ENCODE measurements around the gene BSND. TPM values are rescaled to one million over a fixed set of nuclear protein-coding genes. Genes with fewer than 3 reads are reported as not detected.

Gene BSND
- total RNA-seq, 1 donor from 2014 or later, result not detected

- DNase-seq (ENCODE audit: low spot score), result no peak
- no peak overlapping the region for H3K27ac Mint-ChIP-seq
- H3K9me3 Mint-ChIP-seq, result no peaks in the 10 kb centered on the region
- no peak overlapping the region for H3K4me3 Mint-ChIP-seq
- H3K27me3 Mint-ChIP-seq (ENCODE audit: insufficient read depth), result peaks cover 2% of the 10 kb centered on the region
- intact Hi-C loops (cut with micrococcal nuclease), result no loop called here
- H3K4me1 Mint-ChIP-seq (ENCODE audit: low read depth), result no peaks in the 10 kb centered on the region
- no peaks in the 10 kb centered on the region for H3K36me3 Mint-ChIP-seq (ENCODE audit: low read depth)
Measured at GRCh38 chr1:55051621-55052020, 52.9 kb downstream of the BSND start.

GRCh38 chr1:55052221-55053142 lies 53.7 kb downstream of the BSND start:
- Mint-ChIP-seq H3K4me3 (no peak overlapping the region), H3K27me3 (ENCODE audit: insufficient read depth) (peaks cover 2% of the 10 kb centered on the region), H3K9me3 (no peaks in the 10 kb centered on the region), H3K36me3 (ENCODE audit: low read depth) (no peaks in the 10 kb centered on the region), H3K4me1 (ENCODE audit: low read depth) (no peaks in the 10 kb centered on the region), H3K27ac (no peak overlapping the region)
- no peak for DNase-seq (ENCODE audit: low spot score)
- intact Hi-C loops (cut with micrococcal nuclease), result no loop called here

GRCh38 chr1:55053265-55053954 lies 54.7 kb downstream of the BSND start:
- Mint-ChIP-seq H3K36me3 (ENCODE audit: low read depth) (no peaks in the 10 kb centered on the region), H3K4me3 (no peak overlapping the region), H3K4me1 (ENCODE audit: low read depth) (no peaks in the 10 kb centered on the region), H3K9me3 (no peaks in the 10 kb centered on the region), H3K27ac (no peak overlapping the region), H3K27me3 (ENCODE audit: insufficient read depth) (no peaks in the 10 kb centered on the region)
- DNase-seq (ENCODE audit: low spot score), result no peak
- intact Hi-C loops (cut with micrococcal nuclease), result no loop called here

- intact Hi-C loops (cut with micrococcal nuclease), result no loop called here
- Mint-ChIP-seq H3K36me3 (ENCODE audit: low read depth) (no peaks in the 10 kb centered on the region), H3K27ac (no peak overlapping the region), H3K9me3 (no peaks in the 10 kb centered on the region), H3K27me3 (ENCODE audit: insufficient read depth) (no peaks in the 10 kb centered on the region), H3K4me3 (no peak overlapping the region), H3K4me1 (ENCODE audit: low read depth) (no peaks in the 10 kb centered on the region)
- no peak for DNase-seq (ENCODE audit: low spot score)
Measured at GRCh38 chr1:55054396-55054795, 55.7 kb downstream of the BSND start.

- Mint-ChIP-seq H3K36me3 (ENCODE audit: low read depth) (no peaks in the 10 kb centered on the region), H3K4me3 (no peak overlapping the region), H3K4me1 (ENCODE audit: low read depth) (peaks cover 4% of the 10 kb centered on the region), H3K27ac (no peak overlapping the region), H3K27me3 (ENCODE audit: insufficient read depth) (no peaks in the 10 kb centered on the region), H3K9me3 (no peaks in the 10 kb centered on the region)
- intact Hi-C loops (cut with micrococcal nuclease), result no loop called here
- DNase-seq (ENCODE audit: low spot score), result no peak
Measured at GRCh38 chr1:55055084-55055882, 56.5 kb downstream of the BSND start.

- Mint-ChIP-seq H3K27ac (no peak overlapping the region), H3K4me3 (no peak overlapping the region), H3K4me1 (ENCODE audit: low read depth) (peaks cover 11% of the 10 kb centered on the region), H3K27me3 (ENCODE audit: insufficient read depth) (no peaks in the 10 kb centered on the region), H3K36me3 (ENCODE audit: low read depth) (no peaks in the 10 kb centered on the region), H3K9me3 (no peaks in the 10 kb centered on the region)
- intact Hi-C loops (cut with micrococcal nuclease), result no loop called here
- no peak for DNase-seq (ENCODE audit: low spot score)
Measured at GRCh38 chr1:55055951-55056631, 57.4 kb downstream of the BSND start.

- no peak overlapping the region for H3K4me3 Mint-ChIP-seq
- H3K4me1 Mint-ChIP-seq (ENCODE audit: low read depth), result peaks cover 11% of the 10 kb centered on the region
- H3K27ac Mint-ChIP-seq, result no peak overlapping the region
- no peaks in the 10 kb centered on the region for H3K36me3 Mint-ChIP-seq (ENCODE audit: low read depth)
- no peaks in the 10 kb centered on the region for H3K9me3 Mint-ChIP-seq
- no peaks in the 10 kb centered on the region for H3K27me3 Mint-ChIP-seq (ENCODE audit: insufficient read depth)
- intact Hi-C loops (cut with micrococcal nuclease), result no loop called here
- no peak for DNase-seq (ENCODE audit: low spot score)
Measured at GRCh38 chr1:55056632-55056992, 57.9 kb downstream of the BSND start.

- H3K4me3 Mint-ChIP-seq, result no peak overlapping the region
- peaks cover 11% of the 10 kb centered on the region for H3K4me1 Mint-ChIP-seq (ENCODE audit: low read depth)
- no peak overlapping the region for H3K27ac Mint-ChIP-seq
- intact Hi-C loops (cut with micrococcal nuclease), result no loop called here
- no peak for DNase-seq (ENCODE audit: low spot score)
- no peaks in the 10 kb centered on the region for H3K9me3 Mint-ChIP-seq
- no peaks in the 10 kb centered on the region for H3K27me3 Mint-ChIP-seq (ENCODE audit: insufficient read depth)
- no peaks in the 10 kb centered on the region for H3K36me3 Mint-ChIP-seq (ENCODE audit: low read depth)
Measured at GRCh38 chr1:55057270-55057955, 58.7 kb downstream of the BSND start.

- DNase-seq (ENCODE audit: low spot score), result no peak
- H3K27me3 Mint-ChIP-seq (ENCODE audit: insufficient read depth), result no peaks in the 10 kb centered on the region
- intact Hi-C loops (cut with micrococcal nuclease), result no loop called here
- H3K4me3 Mint-ChIP-seq, result no peak overlapping the region
- H3K4me1 Mint-ChIP-seq (ENCODE audit: low read depth), result peaks cover 11% of the 10 kb centered on the region
- no peaks in the 10 kb centered on the region for H3K36me3 Mint-ChIP-seq (ENCODE audit: low read depth)
- no peaks in the 10 kb centered on the region for H3K9me3 Mint-ChIP-seq
- no peak overlapping the region for H3K27ac Mint-ChIP-seq
Measured at GRCh38 chr1:55057956-55058298, 59.2 kb downstream of the BSND start.

GRCh38 chr1:55059302-55060132 lies 60.8 kb downstream of the BSND start:
- Mint-ChIP-seq H3K4me3 (no peak overlapping the region), H3K9me3 (no peaks in the 10 kb centered on the region), H3K36me3 (ENCODE audit: low read depth) (no peaks in the 10 kb centered on the region), H3K4me1 (ENCODE audit: low read depth) (peaks cover 11% of the 10 kb centered on the region), H3K27ac (no peak overlapping the region), H3K27me3 (ENCODE audit: insufficient read depth) (no peaks in the 10 kb centered on the region)
- intact Hi-C loops (cut with micrococcal nuclease), result no loop called here
- DNase-seq (ENCODE audit: low spot score), result no peak

- no peaks in the 10 kb centered on the region for H3K9me3 Mint-ChIP-seq
- no peaks in the 10 kb centered on the region for H3K36me3 Mint-ChIP-seq (ENCODE audit: low read depth)
- intact Hi-C loops (cut with micrococcal nuclease), result no loop called here
- peaks cover 11% of the 10 kb centered on the region for H3K4me1 Mint-ChIP-seq (ENCODE audit: low read depth)
- H3K27ac Mint-ChIP-seq, result no peak overlapping the region
- no peak for DNase-seq (ENCODE audit: low spot score)
- no peaks in the 10 kb centered on the region for H3K27me3 Mint-ChIP-seq (ENCODE audit: insufficient read depth)
- no peak overlapping the region for H3K4me3 Mint-ChIP-seq
Measured at GRCh38 chr1:55060133-55060999, 61.6 kb downstream of the BSND start.

All from activated T-helper 1 cell treated with anti-CD3 and anti-CD28 coated beads, Interleukin-12 subunit alpha, Interleukin-12 subunit beta, Interleukin-2, Interleukin-4 antibody, amounts not matched to agents 30 ng/mL and 10 ng/mL and 1 ng/mL, durations not matched to agents 14 hours and 24 hours and 36 hours (primary cell).